Ureter (tissue), 1 donor: ENCODE results near the gene SLC35B2. TPM values are rescaled to one million over a fixed set of nuclear protein-coding genes. Genes with fewer than 3 reads are reported as not detected.

Experiments used
- DNase-seq: peaks from one replicate; pipeline ENCODE4 v3.0.0-alpha.2; 2020; ENCODE audit warnings: low spot score
- total RNA-seq: library from RNA; stranded (reverse); gene quantifications from one replicate; pipeline ENCODE4 v1.2.4, GENCODE V29; 2023
- donor health status: DM: yes; HTN: yes; CAD: no.

SLC35B2 gene
- 33.6 TPM for total RNA-seq

- no peak for DNase-seq
These were observed at the start of gene SLC35B2 for GRCh38 chr6:44257025-44257752. SLC35B2 (minus strand) TSS chr6:44257528; CDS start chr6:44257410, 118 bp downstream.

- DNase-seq: no peak
These were observed 49.4 kb upstream of the SLC35B2 start for GRCh38 chr6:44306710-44307109.

- DNase-seq: no peak
These were observed 47.9 kb upstream of the SLC35B2 start for GRCh38 chr6:44305200-44305725.

GRCh38 chr6:44304282-44305199 lies 47.2 kb upstream of the SLC35B2 start:
- DNase-seq: no peak

GRCh38 chr6:44303842-44304241 lies 46.5 kb upstream of the SLC35B2 start:
- DNase-seq: no peak

GRCh38 chr6:44302856-44303255 lies 45.5 kb upstream of the SLC35B2 start:
- DNase-seq: no peak

GRCh38 chr6:44301782-44302564 lies 44.6 kb upstream of the SLC35B2 start:
- DNase-seq: no peak

GRCh38 chr6:44301106-44301505 lies 43.8 kb upstream of the SLC35B2 start:
- no peak for DNase-seq

GRCh38 chr6:44300292-44300823 lies 43.0 kb upstream of the SLC35B2 start:
- no peak for DNase-seq

- no peak for DNase-seq
These were observed 41.5 kb upstream of the SLC35B2 start for GRCh38 chr6:44298864-44299263.

GRCh38 chr6:44298055-44298803 lies 40.9 kb upstream of the SLC35B2 start:
- no peak for DNase-seq

- no peak for DNase-seq
These were observed 40.0 kb upstream of the SLC35B2 start for GRCh38 chr6:44297063-44298038.

- no peak for DNase-seq
These were observed 37.8 kb upstream of the SLC35B2 start for GRCh38 chr6:44294832-44295791.

GRCh38 chr6:44292661-44293365 lies 35.5 kb upstream of the SLC35B2 start:
- no peak for DNase-seq

- no peak for DNase-seq
These were observed 34.5 kb upstream of the SLC35B2 start for GRCh38 chr6:44291841-44292240.

- no peak for DNase-seq
These were observed 32.5 kb upstream of the SLC35B2 start for GRCh38 chr6:44289726-44290260.

GRCh38 chr6:44286747-44287146 lies 29.4 kb upstream of the SLC35B2 start:
- no peak for DNase-seq

- DNase-seq: no peak
These were observed 28.9 kb upstream of the SLC35B2 start for GRCh38 chr6:44286285-44286565.
